Common myeloid progenitor, CD34-positive (primary cell): ENCODE results near the gene GC.
"Not testable (repeated sequence)": the region's sequence is repeated elsewhere in the genome, so short reads cannot be mapped to it uniquely, and the experiment has no call there.

Experiments used
- CTCF ChIA-PET: fragments of 350-600 bp; sonication (Branson Sonifier 250); formaldehyde crosslinking; loops from one replicate; lab custom pipeline; 2021; ENCODE audit warnings: antibody characterized with exemption; lab: Charles Lee
- POLR2A ChIA-PET: fragments of 350-600 bp; sonication (Branson Sonifier 250); formaldehyde crosslinking; loops from one replicate; lab custom pipeline; 2021; ENCODE audit warnings: antibody characterized with exemption; lab: Charles Lee
- DNase-seq, 3 donors: peaks; one replicate each; pipeline versions ENCODE4 v3.0.0 to v3.0.0-alpha.2; 2013
- H3K27ac ChIP-seq, 2 experiments: 1 replicate in 1 of 2; 2 replicates in 1 of 2; pipeline ENCODE4 v1.7.0; 2013; ENCODE audit warnings: inconsistent platforms in 2 of 2, low read length in 2 of 2, mild to moderate bottlenecking in 2 of 2, low read depth in 1 of 2, moderate library complexity in 1 of 2; ENCODE audit not compliant: severe bottlenecking in 2 of 2, insufficient read depth in 1 of 2, poor library complexity in 1 of 2
- H3K27me3 ChIP-seq, 5 experiments: replicated peaks in 2 of 5; 1 replicate in 3 of 5; 2 replicates in 2 of 5; pipeline versions ENCODE4 v1.6.1 to v1.7.0; 2013; ENCODE audit warnings: low read length in 4 of 5, mild to moderate bottlenecking in 2 of 5, moderate library complexity in 2 of 5, inconsistent platforms in 1 of 5; ENCODE audit not compliant: insufficient read depth in 5 of 5, control insufficient read depth in 4 of 5
- H3K36me3 ChIP-seq, 4 experiments: 1 replicate in 2 of 4; 2 replicates in 2 of 4; pipeline versions ENCODE4 v1.6.1 to v1.7.0; 2013; ENCODE audit warnings: low read length in 3 of 4, control low read depth in 1 of 4, mild to moderate bottlenecking in 1 of 4; ENCODE audit not compliant: control insufficient read depth in 4 of 4, insufficient read depth in 4 of 4
- H3K4me1 ChIP-seq, 4 experiments: 1 replicate in 3 of 4; 2 replicates in 1 of 4; pipeline versions ENCODE4 v1.6.1 to v1.7.1; 2013; ENCODE audit warnings: low read length in 3 of 4, mild to moderate bottlenecking in 3 of 4, control low read depth in 1 of 4, inconsistent platforms in 1 of 4, moderate library complexity in 1 of 4; ENCODE audit not compliant: control insufficient read depth in 4 of 4, insufficient read depth in 4 of 4; ENCODE audit errors: control extremely low read depth in 1 of 4
- H3K4me3 ChIP-seq, 7 experiments: 1 replicate in 4 of 7; 2 replicates in 3 of 7; pipeline versions ENCODE4 v1.5.1 to v1.7.0; 2013; ENCODE audit warnings: mild to moderate bottlenecking in 7 of 7, low read length in 6 of 7, moderate library complexity in 6 of 7, inconsistent platforms in 2 of 7, low read depth in 2 of 7, control low read depth in 1 of 7; ENCODE audit not compliant: insufficient read depth in 4 of 7, control insufficient read depth in 1 of 7; ENCODE audit errors: extremely low read depth in 1 of 7
- H3K9me3 ChIP-seq, 5 experiments: 1 replicate in 4 of 5; 2 replicates in 1 of 5; pipeline versions ENCODE4 v1.6.1 to v1.7.1; 2013; ENCODE audit warnings: low read length in 4 of 5, mild to moderate bottlenecking in 2 of 5, inconsistent platforms in 1 of 5, low read depth in 1 of 5, moderate library complexity in 1 of 5; ENCODE audit not compliant: control insufficient read depth in 4 of 5, insufficient read depth in 2 of 5; ENCODE audit errors: control extremely low read depth in 1 of 5
- WGBS: methylation state at CpG from one replicate; pipeline ENCODE4 v1.1.5; 2013; ENCODE audit not compliant: insufficient coverage; 5-methylcytosine and 5-hydroxymethylcytosine counted together

GC gene

DNA sequence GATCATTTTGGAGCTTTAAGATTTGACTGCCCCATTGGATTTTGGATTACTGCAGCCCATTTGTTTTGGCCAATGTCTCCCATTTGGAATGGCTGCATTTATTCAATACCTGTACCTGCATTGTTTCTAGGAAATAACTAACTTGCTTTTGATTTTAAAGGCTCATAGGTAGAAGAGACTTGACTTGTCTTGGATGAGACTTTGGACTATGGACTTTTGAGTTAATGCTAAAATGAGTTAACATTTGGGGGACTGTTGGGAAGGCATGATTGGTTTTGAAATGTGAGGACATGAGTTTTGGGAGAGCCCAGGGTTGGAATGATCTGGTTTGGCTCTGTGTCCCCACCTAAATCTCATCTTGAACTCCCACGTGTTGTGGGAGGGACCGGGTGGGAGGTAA lies 45.1 kb downstream of the GC start:
- WGBS, result no CpG with 5 or more reads among the region's 2 CpGs
- H3K36me3 ChIP-seq, H3K9me3 ChIP-seq, H3K27me3 ChIP-seq, H3K4me1 ChIP-seq, CTCF ChIA-PET, H3K27ac ChIP-seq, POLR2A ChIA-PET, H3K4me3 ChIP-seq, DNase-seq: not testable (repeated sequence)

DNA sequence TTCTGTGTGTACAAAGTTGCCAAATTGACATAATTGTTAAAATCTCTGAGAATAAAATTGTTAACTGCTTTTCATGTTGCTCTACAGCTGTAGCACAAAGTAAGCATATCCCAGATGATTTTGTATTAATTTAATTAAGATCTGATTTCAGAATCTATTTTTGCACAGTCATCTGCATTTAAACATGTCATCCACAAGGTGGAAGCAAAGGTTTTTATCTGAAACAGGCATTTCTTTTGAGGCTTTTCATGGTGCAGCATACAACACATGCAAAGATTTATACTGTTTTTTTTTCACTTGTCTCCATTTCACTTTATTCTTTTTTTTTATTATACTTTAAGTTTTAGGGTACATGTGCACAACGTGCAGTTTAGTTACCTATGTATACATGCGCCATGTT lies 51.2 kb downstream of the GC start:
- CTCF ChIA-PET, result no interaction called here
- Histone ChIP-seq H3K4me3 (no peak overlapping the region), H3K36me3 (no peaks in the 10 kb centered on the region), H3K27ac (no peak overlapping the region), H3K9me3 (no peaks in the 10 kb centered on the region), H3K27me3 (no peaks in the 10 kb centered on the region), H3K4me1 (no peaks in the 10 kb centered on the region)
- WGBS, result no CpG with 5 or more reads among the region's 2 CpGs
- DNase-seq, result peak; percentile 31 to 61 (median 57)
- POLR2A ChIA-PET, result no interaction called here

DNA sequence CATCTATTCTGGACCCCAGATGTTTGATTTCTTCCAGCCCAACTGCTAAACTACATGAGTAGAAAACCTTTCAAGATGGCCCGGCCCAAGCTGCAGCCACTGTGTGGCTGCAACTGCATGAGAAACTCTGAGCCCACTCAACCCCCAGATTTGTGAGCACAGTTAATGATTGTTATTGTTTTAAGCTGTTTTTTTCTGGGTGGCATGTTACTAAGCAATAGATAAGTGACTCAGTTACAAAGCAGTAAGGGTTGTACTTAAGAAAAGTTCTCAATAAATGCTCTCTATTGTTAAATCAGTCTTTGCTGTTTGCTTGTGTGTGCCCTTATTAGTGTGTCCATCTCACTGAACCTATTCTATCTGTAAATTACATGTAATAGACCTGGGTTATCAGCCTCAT lies 51.8 kb downstream of the GC start:
- Histone ChIP-seq H3K27ac (no peak overlapping the region), H3K36me3 (no peaks in the 10 kb centered on the region), H3K4me1 (no peaks in the 10 kb centered on the region), H3K27me3 (no peaks in the 10 kb centered on the region), H3K4me3 (no peak overlapping the region), H3K9me3 (no peaks in the 10 kb centered on the region)
- 100% methylated on average over 1 of the region's 1 CpG for WGBS
- ChIA-PET POLR2A (no interaction called here), CTCF (no interaction called here)
- no peak for DNase-seq

DNA sequence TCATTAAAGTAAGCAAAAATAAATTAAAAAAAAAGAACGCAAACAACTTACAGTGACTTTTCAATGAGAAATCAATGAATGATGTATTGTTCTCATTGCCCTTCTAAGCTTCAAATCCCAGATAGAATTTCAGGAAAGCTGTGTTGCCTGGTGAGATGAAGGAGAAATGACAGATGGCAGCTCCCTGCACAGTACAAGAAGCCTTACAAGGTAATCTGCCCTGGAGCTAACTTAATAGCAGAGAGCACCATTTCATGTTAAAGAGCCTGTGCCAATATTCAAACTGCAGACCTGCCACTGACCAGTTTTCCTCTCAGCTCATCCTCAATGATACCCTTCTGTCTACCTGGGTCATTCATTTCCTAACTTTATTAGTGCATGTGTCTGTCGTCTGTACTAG lies 54.0 kb downstream of the GC start:
- no peak for DNase-seq
- Histone ChIP-seq H3K27ac (no peak overlapping the region), H3K4me1 (no peaks in the 10 kb centered on the region), H3K4me3 (no peak overlapping the region), H3K27me3 (no peaks in the 10 kb centered on the region), H3K36me3 (no peaks in the 10 kb centered on the region), H3K9me3 (no peaks in the 10 kb centered on the region)
- ChIA-PET POLR2A (no interaction called here), CTCF (interaction anchor here (0.9 to 1.9 kb wide), 3 partner anchors 35 to 575 kb away, joined by 3 to 6 read pairs (median 3); no protein-coding TSS in a partner anchor)
- no CpG with 5 or more reads among the region's 2 CpGs for WGBS

DNA sequence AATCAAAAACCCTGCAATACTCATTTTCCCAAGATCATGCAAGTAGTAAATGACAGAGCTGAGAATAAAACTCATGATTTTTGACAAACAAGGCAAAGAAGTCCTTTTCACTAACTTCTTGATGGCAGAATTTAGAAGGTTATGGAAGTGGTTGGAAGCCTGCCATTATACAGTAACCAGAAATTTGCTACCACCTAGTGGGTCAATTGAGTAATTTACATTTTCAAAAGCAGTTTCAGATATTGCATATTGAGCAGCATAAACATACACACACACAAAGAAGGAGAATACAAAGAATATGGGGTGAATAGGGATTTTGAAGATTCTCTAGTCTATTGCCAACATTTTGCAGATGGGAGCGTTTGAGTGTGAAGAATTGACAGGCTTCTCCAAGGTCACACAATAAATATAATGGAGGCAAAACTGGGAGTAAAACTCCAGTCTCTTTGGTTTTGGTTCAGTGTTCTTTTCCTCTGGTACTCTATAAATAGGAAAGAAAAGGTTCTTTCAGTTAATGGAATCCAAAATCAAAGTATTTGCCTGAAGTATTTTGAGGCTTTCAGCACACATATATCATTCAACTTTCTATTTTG lies 70.2 kb downstream of the GC start:
- peak; percentile 48 to 77 (median 67) for DNase-seq
- H3K4me1 ChIP-seq, result no peaks in the 10 kb centered on the region
- WGBS, result 44% methylated on average over 1 of the region's 1 CpG
- ChIA-PET CTCF (interaction anchor here (0.7 to 6.5 kb wide), 4 partner anchors 10 to 443 kb away, joined by 3 to 78 read pairs (median 12); no protein-coding TSS in a partner anchor), POLR2A (no interaction called here)
- no peaks in the 10 kb centered on the region for H3K36me3 ChIP-seq
- H3K27ac ChIP-seq, result no peak overlapping the region
- H3K27me3 ChIP-seq, result peaks cover 0 to 5% (median 4%) of the 10 kb centered on the region in 5 experiments
- no peaks in the 10 kb centered on the region for H3K9me3 ChIP-seq
- H3K4me3 ChIP-seq, result no peak overlapping the region

DNA sequence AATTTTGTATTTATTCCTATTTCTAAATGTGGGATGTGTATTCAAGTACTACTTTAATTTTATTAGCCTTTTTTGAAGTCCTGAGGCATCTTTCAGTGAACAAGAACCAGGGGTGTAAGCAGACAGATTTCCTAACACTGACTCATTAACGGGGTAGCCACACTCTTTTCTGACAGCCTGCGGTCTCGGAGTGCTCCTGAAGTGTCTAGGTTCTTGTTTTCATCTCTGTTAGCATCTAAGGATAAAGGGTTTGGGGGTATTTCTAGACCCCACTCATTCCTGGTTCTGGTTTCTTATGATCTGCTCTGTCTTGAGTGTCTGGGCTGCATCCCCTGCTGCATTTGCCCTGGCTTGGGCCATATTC lies 71.9 kb downstream of the GC start:
- Histone ChIP-seq H3K4me1 (no peaks in the 10 kb centered on the region), H3K27me3 (peaks cover 0 to 5% (median 4%) of the 10 kb centered on the region in 5 experiments), H3K9me3 (no peaks in the 10 kb centered on the region), H3K36me3 (no peaks in the 10 kb centered on the region), H3K4me3 (no peak overlapping the region), H3K27ac (no peak overlapping the region)
- ChIA-PET POLR2A (no interaction called here), CTCF (interaction anchor here (0.6 to 6.5 kb wide), 12 partner anchors 10 to 1111 kb away, joined by 3 to 78 read pairs (median 3); no protein-coding TSS in a partner anchor)
- no peak for DNase-seq
- WGBS, result 100% methylated on average over 3 of the region's 3 CpGs

DNA sequence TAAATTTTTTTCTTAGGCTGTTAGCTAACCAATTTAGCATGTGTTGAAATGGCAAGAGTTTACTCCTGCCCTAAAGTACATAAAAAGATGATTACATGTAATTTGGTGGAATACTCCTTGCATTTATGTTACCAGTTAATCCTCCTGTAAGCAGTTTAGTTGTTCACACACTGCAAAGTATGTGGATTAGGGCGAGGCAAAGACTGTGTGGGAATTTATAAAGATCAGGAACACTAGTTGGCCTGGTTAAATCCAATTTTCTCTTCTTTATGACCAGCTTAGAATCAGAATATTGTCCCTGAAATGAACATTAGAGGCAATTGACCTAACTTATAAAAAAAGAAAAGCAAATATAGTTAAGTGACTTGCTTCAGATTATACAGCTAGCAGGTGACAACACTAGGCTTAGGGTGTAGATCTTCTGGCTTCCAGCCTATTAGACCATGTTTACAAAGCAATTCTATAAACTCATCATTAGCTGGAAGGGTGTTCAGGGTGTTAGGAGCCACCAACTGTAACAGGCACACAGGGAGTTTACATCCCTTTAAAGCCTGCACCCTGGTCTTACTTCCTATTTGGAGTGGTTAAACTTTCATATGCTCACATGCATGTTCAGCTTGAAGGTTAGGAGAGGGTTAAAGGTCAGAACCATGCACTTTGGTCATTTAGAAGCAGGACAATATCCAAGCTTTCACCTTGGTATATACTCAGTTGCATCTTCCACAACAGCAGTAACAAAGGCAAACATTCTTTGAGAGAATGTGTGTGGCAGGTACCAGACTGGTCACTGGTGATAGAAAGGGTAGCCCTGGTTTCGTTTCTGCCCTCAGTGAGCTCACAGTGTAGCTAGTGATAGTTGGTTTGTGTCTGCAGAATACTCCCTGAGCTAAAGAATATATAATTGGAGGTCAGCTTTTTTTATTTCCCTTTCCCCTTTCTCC lies 72.6 kb downstream of the GC start:
- POLR2A ChIA-PET, result no interaction called here
- Histone ChIP-seq H3K27ac (no peak overlapping the region), H3K9me3 (no peaks in the 10 kb centered on the region), H3K4me1 (no peaks in the 10 kb centered on the region), H3K4me3 (no peak overlapping the region), H3K36me3 (no peaks in the 10 kb centered on the region), H3K27me3 (peaks cover 0 to 5% (median 4%) of the 10 kb centered on the region in 5 experiments)
- WGBS, result no CpG with 5 or more reads among the region's 2 CpGs
- DNase-seq, result no peak
- CTCF ChIA-PET, result interaction anchor here (0.6 to 6.5 kb wide), 13 partner anchors 9 to 1110 kb away, joined by 3 to 78 read pairs (median 3); no protein-coding TSS in a partner anchor
